NCI-H1417 treated with DMSO at 0.1 percent for 48 hours (cell line): ENCODE results near the gene PARVB.

Experiments used
- DNase-seq: peaks from one replicate; lab custom pipeline; 2025; lab: John Stamatoyannopoulos, UW

The PARVB gene

DNA sequence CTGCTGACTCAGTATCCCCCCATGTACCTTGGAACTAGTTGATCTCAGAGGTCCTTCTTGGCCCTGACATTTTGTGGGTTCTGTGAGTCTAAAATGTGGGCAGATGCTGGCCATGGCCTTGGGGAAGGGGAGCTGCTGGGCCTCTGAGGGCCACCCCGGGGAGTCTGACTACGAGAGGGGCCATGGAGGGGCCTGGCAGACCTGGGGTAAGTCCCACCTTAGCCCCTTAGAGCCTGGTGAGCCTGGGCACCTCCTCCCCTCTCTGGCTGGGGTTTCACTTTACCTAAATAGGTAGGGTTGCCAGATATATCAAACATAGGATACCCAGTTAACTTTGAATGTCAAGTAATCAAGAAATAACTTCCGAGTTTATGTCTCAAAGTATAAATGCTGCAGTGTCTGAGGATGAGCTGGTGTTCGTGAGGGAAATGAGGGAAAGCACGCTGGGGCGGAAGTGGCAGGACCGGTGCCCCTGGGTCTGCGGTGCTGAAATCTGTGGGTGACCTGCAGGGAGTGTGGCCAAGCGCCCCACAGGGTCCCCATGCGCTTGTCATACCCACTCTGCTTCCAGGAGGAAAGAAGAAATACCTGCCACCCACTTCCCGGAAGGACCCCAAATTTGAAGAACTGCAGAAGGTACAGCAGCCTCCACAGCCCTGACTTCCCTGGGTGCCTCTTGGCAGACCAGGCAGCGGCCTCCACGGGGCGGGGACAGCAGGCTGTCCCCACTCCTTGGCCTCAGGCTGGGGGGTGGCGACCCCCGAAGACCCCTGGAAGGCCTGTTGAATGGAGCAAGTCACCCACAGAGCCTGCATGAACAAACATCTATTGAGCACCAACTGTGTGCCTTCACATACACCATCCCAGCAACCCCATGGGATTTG is 161.4 kb downstream of the PARVB start:
- DNase-seq, result no peak

DNA sequence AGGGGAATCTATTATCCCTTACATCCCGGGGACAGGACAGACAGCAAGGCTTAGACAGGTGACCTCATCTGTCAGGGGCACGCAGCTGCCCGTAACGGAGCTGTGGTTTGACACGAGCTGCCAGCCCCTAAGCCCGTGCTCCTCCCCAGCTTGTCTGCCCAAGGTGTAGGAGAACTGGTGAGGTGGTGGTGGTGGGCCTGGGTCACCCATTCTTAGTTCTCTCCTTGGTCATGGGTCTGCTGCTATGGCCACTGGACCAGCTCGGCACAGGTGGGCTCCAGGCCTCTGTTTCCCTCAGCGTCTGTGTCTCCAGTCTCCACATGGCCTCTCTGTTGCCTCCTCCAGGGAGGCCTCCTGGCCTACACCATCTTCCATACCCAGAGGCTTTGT is 162.0 kb downstream of the PARVB start:
- DNase-seq, result no peak

GRCh38 chr22:44186737-44187136 is 162.6 kb downstream of the PARVB start:
- DNase-seq, result no peak

DNA sequence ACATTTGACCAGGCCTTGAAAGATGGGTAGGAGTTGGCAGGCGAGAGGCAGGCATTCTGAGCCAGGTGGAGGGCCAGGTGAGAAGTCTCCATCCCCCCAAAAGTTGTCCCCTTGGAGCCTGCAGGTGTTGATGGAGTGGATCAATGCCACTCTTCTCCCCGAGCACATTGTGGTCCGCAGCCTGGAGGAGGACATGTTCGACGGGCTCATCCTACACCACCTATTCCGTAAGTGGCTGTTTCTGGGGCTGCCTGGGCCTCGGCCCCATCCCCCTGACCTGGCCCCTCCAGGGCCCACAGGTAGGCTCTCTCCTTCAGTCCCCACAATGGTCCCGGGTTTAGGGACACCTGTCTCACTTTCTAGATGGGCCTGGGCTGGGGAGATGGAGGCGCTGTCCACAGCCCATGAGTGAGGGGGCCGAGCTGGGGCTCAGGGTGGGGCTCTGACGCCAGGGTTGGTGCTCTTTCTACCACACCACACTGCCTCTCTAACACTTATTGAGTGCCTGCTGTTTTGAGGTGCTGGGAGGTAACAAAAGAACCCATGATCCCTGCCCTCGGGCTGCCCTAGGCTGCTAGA is 163.6 kb downstream of the PARVB start:
- DNase-seq, result no peak

DNA sequence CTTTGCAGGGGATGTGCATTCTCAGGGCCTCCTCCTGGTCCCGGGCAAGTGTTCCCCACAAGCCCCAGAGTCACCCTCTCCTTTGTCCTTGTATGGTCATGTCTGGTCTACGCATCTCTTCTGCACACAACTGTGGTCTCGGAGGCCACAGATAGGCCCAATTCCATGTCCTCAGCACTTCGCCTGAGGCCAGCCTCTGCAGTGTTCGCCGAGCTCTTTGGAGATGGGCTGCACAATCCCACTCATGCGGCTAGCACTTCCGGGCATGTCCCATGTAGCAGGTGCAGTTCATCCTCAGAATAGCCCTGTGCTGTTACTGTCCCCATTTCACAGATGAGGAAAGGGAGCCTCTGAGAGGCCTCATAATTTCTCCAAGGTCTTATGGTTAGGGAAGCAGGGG is 164.2 kb downstream of the PARVB start:
- DNase-seq, result no peak

DNA sequence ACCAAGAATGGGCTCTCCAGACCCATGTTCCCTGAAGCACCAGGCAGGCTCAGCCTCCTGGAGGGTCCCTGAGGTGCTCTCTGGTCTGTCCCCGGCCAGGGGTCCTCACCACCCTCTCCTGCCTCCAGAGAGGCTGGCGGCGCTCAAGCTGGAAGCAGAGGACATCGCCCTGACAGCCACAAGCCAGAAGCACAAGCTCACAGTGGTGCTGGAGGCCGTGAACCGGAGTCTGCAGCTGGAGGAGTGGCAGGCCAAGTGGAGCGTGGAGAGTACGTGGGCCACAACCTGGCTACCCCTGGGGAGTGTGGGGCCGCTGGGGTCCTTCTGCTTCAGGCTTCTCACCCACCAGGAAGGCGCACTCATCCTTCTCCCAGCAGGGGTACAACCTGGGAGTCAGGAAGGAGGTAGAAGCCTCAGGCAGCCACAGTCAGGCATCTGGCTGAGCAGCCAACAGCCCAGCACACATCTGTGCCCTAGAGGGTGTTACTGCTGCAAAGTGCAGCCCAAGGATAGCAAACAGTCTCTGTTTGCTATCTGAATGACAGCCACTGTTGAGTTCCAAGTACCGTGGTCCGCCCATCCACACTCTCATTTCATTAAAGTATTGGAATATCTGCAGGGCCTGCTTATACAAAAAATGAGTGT is 165.0 kb downstream of the PARVB start:
- DNase-seq, result no peak

- DNase-seq, result no peak
Observed at GRCh38 chr22:44190381-44190976, 166.4 kb downstream of the PARVB start.

GRCh38 chr22:44191036-44191454 is 166.9 kb downstream of the PARVB start:
- no peak for DNase-seq

- DNase-seq, result no peak
Observed at GRCh38 chr22:44192098-44192815, 168.2 kb downstream of the PARVB start.

GRCh38 chr22:44192816-44193534 is 168.9 kb downstream of the PARVB start:
- no peak for DNase-seq

GRCh38 chr22:44193535-44193891 is 169.4 kb downstream of the PARVB start:
- DNase-seq, result no peak

GRCh38 chr22:44194569-44194968 is 170.5 kb downstream of the PARVB start:
- no peak for DNase-seq

DNA sequence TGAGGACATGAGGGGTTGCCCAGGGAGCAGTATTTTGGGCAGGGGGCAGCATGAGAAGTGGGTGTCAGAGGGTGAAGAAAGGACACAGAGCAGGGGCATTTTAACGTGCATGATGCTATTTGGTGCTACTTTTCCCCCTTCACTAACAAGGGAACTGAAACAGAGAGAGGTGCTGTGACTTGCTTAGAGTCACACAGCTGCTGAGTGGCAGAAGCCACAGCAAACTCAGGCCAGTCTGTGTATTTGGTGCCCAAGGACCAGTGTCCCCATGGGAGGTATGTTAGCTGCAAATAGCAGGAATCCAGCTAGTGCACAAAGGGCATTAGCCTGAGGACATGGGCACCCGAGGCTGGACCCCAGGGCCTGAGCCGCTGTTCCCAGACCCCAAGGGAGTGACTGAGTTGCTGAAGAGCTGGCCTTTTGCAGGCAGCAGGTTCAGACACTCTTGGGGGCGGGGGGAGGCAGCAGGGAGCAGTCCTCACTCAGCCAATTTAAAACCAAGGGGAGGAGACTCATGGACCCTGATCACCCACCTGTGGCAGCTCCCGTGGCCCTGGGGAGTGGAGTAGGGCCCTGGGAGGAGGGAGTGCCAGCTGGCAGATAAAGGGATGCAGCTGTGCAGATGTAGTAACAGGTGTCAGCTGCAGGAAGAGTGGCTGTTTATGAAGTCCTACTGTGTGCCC is 171.2 kb downstream of the PARVB start:
- DNase-seq, result no peak

GRCh38 chr22:44196241-44196640 is 172.1 kb downstream of the PARVB start:
- DNase-seq, result no peak

- DNase-seq, result no peak
Observed at GRCh38 chr22:44196731-44197131, 172.6 kb downstream of the PARVB start.

GRCh38 chr22:44197271-44197670 is 173.2 kb downstream of the PARVB start:
- no peak for DNase-seq

GRCh38 chr22:44199164-44199563 is 175.1 kb downstream of the PARVB start:
- DNase-seq, result no peak

DNA sequence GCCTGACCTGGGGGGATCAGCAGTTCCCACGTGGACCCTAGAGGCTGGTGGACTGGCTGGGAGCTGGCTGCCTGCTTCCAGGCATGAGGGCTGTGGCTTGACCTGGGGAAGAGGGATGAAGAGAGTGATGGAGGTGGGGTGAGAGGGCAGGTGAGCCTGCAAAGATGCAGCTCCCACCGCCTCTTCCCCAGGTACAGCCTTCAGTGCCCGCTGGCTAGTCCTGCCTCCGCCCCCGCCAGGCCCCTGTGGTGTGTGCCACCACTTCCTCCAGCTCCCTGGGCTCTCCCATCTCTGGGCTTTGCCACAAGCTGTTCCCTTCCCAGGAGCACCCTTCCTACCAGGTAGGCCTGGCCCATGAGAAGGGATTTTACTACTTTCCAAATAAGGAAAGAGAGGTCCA is 175.8 kb downstream of the PARVB start:
- no peak for DNase-seq

DNA sequence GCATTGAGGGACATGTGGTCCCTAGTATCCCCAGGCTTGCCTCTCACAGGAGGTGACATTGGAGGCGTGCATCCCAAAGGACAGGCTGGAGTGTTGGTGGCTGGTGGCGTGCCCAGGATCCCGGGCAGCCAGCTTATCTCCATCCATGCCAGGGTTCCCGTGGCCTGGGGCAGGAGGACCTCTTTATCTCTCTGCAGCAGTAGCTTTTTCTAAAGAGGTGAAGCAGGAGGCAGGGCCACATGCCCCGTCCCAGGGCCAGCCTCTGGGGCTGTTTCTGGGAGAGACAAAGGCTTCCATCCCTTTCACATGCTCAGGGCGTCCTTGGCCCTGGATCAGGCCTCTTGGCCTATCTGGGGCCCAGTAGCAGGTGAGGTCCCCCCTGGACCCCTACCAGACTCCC is 176.3 kb downstream of the PARVB start:
- no peak for DNase-seq

- DNase-seq, result no peak
Observed at GRCh38 chr22:44200855-44201550, 176.9 kb downstream of the PARVB start.
